ENCODE measurements around the gene FBXL20. TPM values are rescaled to one million over a fixed set of nuclear protein-coding genes. Genes with fewer than 3 reads are reported as not detected.
"Not testable (repeated sequence)": the region's sequence is repeated elsewhere in the genome, so short reads cannot be mapped to it uniquely, and the experiment has no call there.

Gene FBXL20
- total and polyA plus RNA-seq, 2 of the 8 experiments (the other 6 are each of a cell fraction or from before 2014, with no cell fraction given): 5.5 to 11.0 TPM

DNA sequence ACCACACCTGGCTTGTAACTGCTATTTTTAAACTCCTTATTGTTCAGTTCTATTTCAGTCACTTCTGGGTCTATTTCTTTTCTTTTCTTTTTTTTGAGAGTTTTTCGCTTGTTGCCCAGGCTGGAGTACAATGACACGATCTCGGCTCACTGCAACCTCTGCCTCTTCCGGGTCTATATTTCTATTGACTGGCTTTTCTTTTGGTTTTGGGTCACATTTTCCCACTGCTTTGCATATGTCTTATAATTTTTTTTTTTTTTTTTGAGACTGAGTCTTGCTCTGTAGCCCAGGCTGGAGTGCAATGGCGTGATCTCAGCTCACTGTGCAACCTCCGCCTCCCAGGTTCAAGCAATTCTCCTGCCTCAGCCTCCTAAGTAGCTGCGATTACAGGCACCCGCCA is 108.9 kb downstream of the FBXL20 start:
- H3K4me3 ChIP-seq (ENCODE audit: extremely low read depth in 1 of 4, insufficient read depth in 2 of 4, low read depth in 3 of 4, low read length in 4 of 4); H2BK12ac ChIP-seq (ENCODE audit: low read depth, low read length); H4K5ac ChIP-seq (ENCODE audit: insufficient read length, low read depth, low read length); H3K4ac ChIP-seq (replicated peaks; ENCODE audit: insufficient read length, low read depth, low read length); H3K27me3 ChIP-seq (replicated peaks in 1 of 4; ENCODE audit: control insufficient read depth in 3 of 4, extremely low read depth in 1 of 4, insufficient read depth in 3 of 4, low read length in 3 of 4); H3K18ac ChIP-seq (ENCODE audit: extremely low read depth, low read length); H3K23me2 ChIP-seq (ENCODE audit: low read depth, low read length); H3K36me3 ChIP-seq (ENCODE audit: control insufficient read depth in 2 of 4, insufficient read depth in 4 of 4, low read length in 3 of 4); H2BK120ac ChIP-seq (replicated peaks; ENCODE audit: low read depth, low read length); POLR2A ChIA-PET (ENCODE audit: partially characterized antibody); H3K9me3 ChIP-seq (ENCODE audit: insufficient read depth in 2 of 2, low read depth in 1 of 2, low read length in 1 of 2); H2AK5ac ChIP-seq (ENCODE audit: low read depth, low read length); H3K9ac ChIP-seq (replicated peaks in 1 of 4; ENCODE audit: extremely low read depth in 1 of 4, low read depth in 3 of 4, low read length in 3 of 4); H3K4me1 ChIP-seq (replicated peaks in 1 of 4; ENCODE audit: control insufficient read depth in 3 of 4, insufficient read depth in 4 of 4, low read length in 3 of 4); H2BK5ac ChIP-seq (ENCODE audit: low read depth, low read length); H2BK15ac ChIP-seq (ENCODE audit: low read length); FAIRE-seq; H4K8ac ChIP-seq (ENCODE audit: extremely low read depth, insufficient read depth, low read length); H2BK20ac ChIP-seq (ENCODE audit: low read length); DNase-seq (ENCODE audit: low read depth in 1 of 2, low spot score in 2 of 2); H3K14ac ChIP-seq (ENCODE audit: insufficient read length); H4K20me1 ChIP-seq (replicated peaks in 1 of 2; ENCODE audit: control insufficient read depth in 1 of 2, insufficient read depth in 2 of 2, low read length in 2 of 2); H3K23ac ChIP-seq (ENCODE audit: insufficient read length); H3K4me2 ChIP-seq (ENCODE audit: insufficient read depth in 1 of 2, low read depth in 2 of 2, low read length in 2 of 2); H2AFZ ChIP-seq (ENCODE audit: low read length); H4K91ac ChIP-seq (replicated peaks; ENCODE audit: insufficient read length, low read length); H3K27ac ChIP-seq (ENCODE audit: low read depth, low read length); H3K56ac ChIP-seq (replicated peaks; ENCODE audit: insufficient read length, low read depth, low read length); H3K79me2 ChIP-seq (ENCODE audit: control insufficient read depth in 1 of 2, insufficient read depth in 2 of 2, low read length in 2 of 2); H3K79me1 ChIP-seq (ENCODE audit: low read depth, low read length): not testable (repeated sequence)
- CTCF ChIA-PET (ENCODE audit: partially characterized antibody): interaction anchor here (1.2 kb wide), 1 partner anchor 31 kb away, joined by 3 read pairs; no protein-coding TSS in a partner anchor
- WGBS, 2 experiments (ENCODE audit: extremely low coverage in 1 of 2, insufficient coverage in 1 of 2, insufficient read length in 1 of 2, insufficient replicate concordance in 2 of 2, low coverage in 1 of 2, low lambda C conversion rate in 2 of 2, missing lambda C conversion rate in 1 of 2): 85% methylated on average over 7 of the region's 8 CpGs; no CpG with 5 or more reads in 1 of the 2 experiments

DNA sequence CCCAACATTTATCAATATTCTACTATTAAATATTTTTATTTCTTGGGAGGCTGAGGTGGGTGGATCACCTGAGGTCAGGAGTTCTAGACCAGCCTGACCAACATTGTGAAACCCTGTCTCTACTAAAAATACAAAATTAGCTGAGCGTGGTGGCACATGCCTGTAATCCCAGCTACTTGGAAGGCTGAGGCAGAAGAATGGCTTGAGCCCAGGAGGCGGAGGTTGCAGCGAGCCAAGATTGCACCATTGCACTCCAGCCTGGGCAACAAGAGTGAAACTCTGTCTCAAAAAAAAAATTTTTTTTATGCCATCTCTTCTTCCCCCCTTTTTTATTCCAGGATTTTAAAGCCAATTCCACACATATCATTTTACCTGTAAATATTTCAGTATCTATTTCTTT is 114.9 kb downstream of the FBXL20 start:
- H3K18ac ChIP-seq (ENCODE audit: extremely low read depth, low read length); DNase-seq (ENCODE audit: low read depth in 1 of 2, low spot score in 2 of 2); H3K4ac ChIP-seq (replicated peaks; ENCODE audit: insufficient read length, low read depth, low read length); H3K14ac ChIP-seq (ENCODE audit: insufficient read length); H4K20me1 ChIP-seq (replicated peaks in 1 of 2; ENCODE audit: control insufficient read depth in 1 of 2, insufficient read depth in 2 of 2, low read length in 2 of 2); H2BK120ac ChIP-seq (replicated peaks; ENCODE audit: low read depth, low read length); H3K4me2 ChIP-seq (ENCODE audit: insufficient read depth in 1 of 2, low read depth in 2 of 2, low read length in 2 of 2); H2AK5ac ChIP-seq (ENCODE audit: low read depth, low read length); H4K8ac ChIP-seq (ENCODE audit: extremely low read depth, insufficient read depth, low read length); H2BK15ac ChIP-seq (ENCODE audit: low read length); H3K36me3 ChIP-seq (ENCODE audit: control insufficient read depth in 2 of 4, insufficient read depth in 4 of 4, low read length in 3 of 4); CTCF ChIA-PET (ENCODE audit: partially characterized antibody); FAIRE-seq; H3K4me1 ChIP-seq (replicated peaks in 1 of 4; ENCODE audit: control insufficient read depth in 3 of 4, insufficient read depth in 4 of 4, low read length in 3 of 4); H4K5ac ChIP-seq (ENCODE audit: insufficient read length, low read depth, low read length); H3K27ac ChIP-seq (ENCODE audit: low read depth, low read length); H4K91ac ChIP-seq (replicated peaks; ENCODE audit: insufficient read length, low read length); H3K4me3 ChIP-seq (ENCODE audit: extremely low read depth in 1 of 4, insufficient read depth in 2 of 4, low read depth in 3 of 4, low read length in 4 of 4); H3K79me2 ChIP-seq (ENCODE audit: control insufficient read depth in 1 of 2, insufficient read depth in 2 of 2, low read length in 2 of 2); H2BK20ac ChIP-seq (ENCODE audit: low read length); H3K27me3 ChIP-seq (replicated peaks in 1 of 4; ENCODE audit: control insufficient read depth in 3 of 4, extremely low read depth in 1 of 4, insufficient read depth in 3 of 4, low read length in 3 of 4); H3K9me3 ChIP-seq (ENCODE audit: insufficient read depth in 2 of 2, low read depth in 1 of 2, low read length in 1 of 2); H3K9ac ChIP-seq (replicated peaks in 1 of 4; ENCODE audit: extremely low read depth in 1 of 4, low read depth in 3 of 4, low read length in 3 of 4); H2BK5ac ChIP-seq (ENCODE audit: low read depth, low read length); H3K23ac ChIP-seq (ENCODE audit: insufficient read length); H3K56ac ChIP-seq (replicated peaks; ENCODE audit: insufficient read length, low read depth, low read length); H3K79me1 ChIP-seq (ENCODE audit: low read depth, low read length); H3K23me2 ChIP-seq (ENCODE audit: low read depth, low read length); H2AFZ ChIP-seq (ENCODE audit: low read length); H2BK12ac ChIP-seq (ENCODE audit: low read depth, low read length): not testable (repeated sequence)
- 92% methylated on average over 3 of the region's 3 CpGs; no CpG with 5 or more reads in 1 of the 2 experiments for WGBS, 2 experiments (ENCODE audit: extremely low coverage in 1 of 2, insufficient coverage in 1 of 2, insufficient read length in 1 of 2, insufficient replicate concordance in 2 of 2, low coverage in 1 of 2, low lambda C conversion rate in 2 of 2, missing lambda C conversion rate in 1 of 2)
- POLR2A ChIA-PET (ENCODE audit: partially characterized antibody): interaction anchor here (0.6 kb wide), 1 partner anchor 112 kb away, joined by 3 read pairs; no protein-coding TSS in a partner anchor

All from H1 (cell line).